HT1080 (cell line): ENCODE results near the gene CASP3. TPM values are rescaled to one million over a fixed set of nuclear protein-coding genes. Genes with fewer than 3 reads are reported as not detected.
A peak's percentile ranks its signal among the peaks of the same experiment; 100 is the strongest.
"Not testable (repeated sequence)": the region's sequence is repeated elsewhere in the genome, so short reads cannot be mapped to it uniquely, and the experiment has no call there.

Experiments
- DNase-seq: peaks from one replicate; pipeline ENCODE4 v3.0.0-alpha.2; 2015; ENCODE audit warnings: low read depth
- total RNA-seq: library from RNA; depleted of rRNA; stranded (reverse); fragments of >200 nt; shearing (Covaris generic); gene quantifications from 2 replicates; pipeline ENCODE4 v1.2.3, GENCODE V29; 2014

CASP3 gene
- total RNA-seq, 1 experiment from 2014 or later, result 34.0 TPM

- DNase-seq, result no peak
Measured at GRCh38 chr4:184664445-184665210, 15.4 kb upstream of the CASP3 start.

- no peak for DNase-seq
Measured at GRCh38 chr4:184662236-184662635, 13.0 kb upstream of the CASP3 start.

DNA sequence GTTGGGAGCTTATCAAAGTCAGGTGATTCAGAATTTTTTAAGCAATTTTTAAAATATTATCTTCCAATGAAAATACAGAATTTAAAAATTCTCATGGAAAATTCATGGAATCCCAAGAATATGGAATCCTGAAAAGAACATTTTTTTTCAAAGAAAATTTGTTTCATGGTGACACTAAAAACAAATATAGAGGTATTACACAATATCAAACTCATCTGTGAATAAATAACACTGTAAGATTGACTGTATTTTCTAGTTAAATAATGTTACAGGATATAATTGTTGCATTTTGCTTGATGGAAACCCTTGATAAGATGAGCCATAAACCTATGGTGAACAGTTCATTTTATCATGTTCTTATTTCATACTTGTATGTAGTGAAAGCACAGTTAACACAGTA, 11.7 kb upstream of the CASP3 start:
- no peak for DNase-seq

DNA sequence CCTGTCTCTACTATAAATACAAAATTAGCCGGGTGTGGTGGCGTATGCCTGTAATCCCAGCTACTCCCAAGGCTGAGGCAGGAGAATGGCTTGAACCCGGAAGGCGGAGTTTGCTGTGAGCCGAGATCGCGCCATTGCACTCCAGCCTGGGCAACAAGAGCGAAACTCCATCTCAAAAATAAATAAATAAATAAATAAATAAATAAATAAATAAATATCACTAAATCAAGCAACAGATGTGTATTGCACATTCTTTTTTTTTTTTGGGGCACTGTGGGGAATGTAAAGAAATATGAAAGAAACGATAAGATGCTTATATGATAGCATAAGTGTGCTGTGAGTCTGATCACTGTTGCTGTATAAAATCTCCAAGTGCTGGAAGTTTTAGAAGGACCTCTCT, 8.6 kb upstream of the CASP3 start:
- not testable (repeated sequence) for DNase-seq

DNA sequence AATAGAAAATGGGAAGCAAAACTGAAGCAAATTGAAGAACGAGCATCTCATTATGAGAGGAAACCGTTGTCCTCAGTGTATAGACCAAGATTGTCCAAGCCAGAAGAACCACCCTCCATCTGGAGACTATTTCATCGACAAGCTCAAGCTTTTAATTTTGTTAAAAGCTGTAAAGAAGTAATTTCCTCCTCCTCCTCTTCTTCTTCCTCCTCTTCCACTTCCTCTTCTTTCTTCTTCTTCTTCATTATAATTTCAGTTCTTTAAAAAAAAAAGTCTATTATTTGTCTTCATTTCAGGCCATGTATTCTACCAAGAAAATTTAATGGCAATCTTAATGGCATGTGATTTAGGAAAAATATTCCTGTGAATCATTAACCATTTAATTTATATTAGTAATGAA, 7.9 kb upstream of the CASP3 start:
- DNase-seq, result no peak

- no peak for DNase-seq
Measured at GRCh38 chr4:184655889-184656869, 6.9 kb upstream of the CASP3 start.

- DNase-seq, result peak; percentile 10
Measured at GRCh38 chr4:184653650-184654049, 4.4 kb upstream of the CASP3 start.

GRCh38 chr4:184652681-184653080, 3.4 kb upstream of the CASP3 start:
- DNase-seq, result not testable (repeated sequence)

DNA sequence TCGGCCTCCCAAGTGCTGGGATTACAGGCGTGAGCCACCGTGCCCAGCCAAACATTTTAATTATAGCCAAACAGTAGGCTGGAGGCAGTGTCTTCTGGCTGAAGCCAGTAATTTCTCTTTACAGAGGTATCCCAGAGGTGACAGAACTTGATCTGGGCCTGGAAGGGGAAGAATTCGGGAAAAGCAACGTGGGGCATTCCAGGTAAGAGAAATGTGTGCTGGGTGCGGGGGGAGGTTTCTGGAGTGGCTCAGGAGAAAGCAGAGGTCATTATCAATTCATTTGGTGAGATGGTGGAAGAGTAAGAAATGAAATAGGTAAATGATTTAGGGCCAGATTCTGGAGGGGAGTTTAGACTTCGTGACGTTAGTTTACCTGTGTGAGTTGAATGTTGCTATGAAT, 2.7 kb upstream of the CASP3 start:
- DNase-seq, result no peak

DNA sequence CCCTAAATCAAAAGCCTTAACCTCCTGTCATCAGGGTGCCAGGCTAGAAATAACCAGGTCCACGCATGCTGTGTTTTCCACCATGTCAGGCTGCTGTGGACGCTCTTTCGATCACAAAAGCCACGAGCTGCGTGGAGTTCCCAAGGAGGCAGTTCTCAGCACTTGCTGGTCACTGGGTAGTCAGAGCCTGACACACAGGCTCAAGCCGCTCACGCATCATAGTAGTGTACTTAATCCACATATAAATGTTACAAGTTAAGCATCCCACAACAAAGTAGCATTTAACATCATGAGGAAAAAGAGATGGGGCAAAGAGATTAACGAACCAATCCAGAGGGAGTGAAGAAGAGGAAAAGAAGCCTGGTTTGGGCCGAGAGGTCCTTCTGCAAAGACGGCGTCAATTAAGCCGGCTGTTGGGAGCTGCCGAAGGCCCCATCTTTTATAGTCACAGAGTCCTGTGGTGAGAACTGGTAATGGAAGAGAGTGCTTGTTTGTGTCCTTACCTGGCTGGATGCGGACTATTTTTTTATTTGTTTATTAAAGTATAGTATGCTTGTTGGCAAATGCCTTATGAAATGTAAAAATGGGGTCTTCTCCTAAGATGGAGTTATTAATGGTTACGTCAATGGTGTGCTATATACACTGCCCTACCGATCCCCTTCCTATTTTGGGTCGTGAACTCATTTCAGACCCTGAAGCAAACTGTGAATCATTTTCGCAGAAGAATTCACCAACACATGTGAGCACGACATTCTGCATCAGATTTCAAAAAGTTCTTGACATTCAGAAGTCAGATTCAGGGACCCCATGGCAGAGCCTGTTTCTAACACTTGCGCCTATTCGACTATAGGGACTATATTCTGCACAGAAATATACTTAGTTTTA, 966 bp upstream of the CASP3 start:
- peak; percentile 38 for DNase-seq

GRCh38 chr4:184648313-184649025, 778 bp downstream of the CASP3 start:
- DNase-seq, result peak; percentile 34

GRCh38 chr4:184648054-184648312, 1.3 kb downstream of the CASP3 start:
- DNase-seq, result peak; percentile 1

DNA sequence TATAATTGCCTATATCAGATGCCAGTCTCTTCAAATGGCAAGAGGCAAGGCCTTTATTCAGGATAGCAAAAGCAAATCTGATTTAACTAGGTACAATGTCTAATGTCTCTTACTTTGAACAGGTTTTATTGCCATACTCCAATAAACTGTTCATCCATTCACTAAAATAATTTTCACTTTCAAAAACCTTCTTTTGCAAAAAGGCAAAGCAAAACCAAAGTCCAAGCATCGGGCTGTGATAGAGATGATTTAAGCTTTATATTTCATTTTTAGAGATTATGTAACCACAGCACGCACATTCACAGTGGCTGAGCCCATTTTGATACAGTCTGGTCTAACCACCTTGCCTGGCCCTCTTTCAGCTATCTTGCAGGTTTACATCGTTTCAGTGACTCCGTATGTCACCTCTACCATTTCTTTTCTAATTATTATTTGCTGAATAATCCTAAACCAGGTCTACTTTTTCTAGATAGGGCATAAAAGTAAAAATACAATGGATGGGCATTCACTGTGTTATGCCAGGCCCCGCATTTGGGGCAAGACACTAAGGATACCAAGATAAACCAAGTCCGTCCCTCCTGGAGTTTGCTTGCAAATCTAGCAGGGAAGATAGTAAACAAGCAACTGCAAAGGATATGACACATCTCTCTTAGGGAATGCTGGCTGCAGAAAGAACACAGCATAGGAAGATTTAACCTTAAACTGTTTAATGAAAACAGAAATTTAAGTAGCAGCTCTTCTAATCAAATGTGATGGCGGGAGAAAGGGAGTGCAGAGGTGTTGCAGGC, 1.8 kb downstream of the CASP3 start:
- peak; percentile 20 for DNase-seq

GRCh38 chr4:184645904-184646610, 3.2 kb downstream of the CASP3 start:
- DNase-seq, result no peak

GRCh38 chr4:184644553-184645307, 4.5 kb downstream of the CASP3 start:
- DNase-seq, result peak; percentile 13

- no peak for DNase-seq
Measured at GRCh38 chr4:184643731-184644130, 5.5 kb downstream of the CASP3 start.

- DNase-seq, result no peak
Measured at GRCh38 chr4:184641451-184641850, 7.8 kb downstream of the CASP3 start.

- no peak for DNase-seq
Measured at GRCh38 chr4:184641022-184641421, 8.2 kb downstream of the CASP3 start.

GRCh38 chr4:184636897-184637296, 12.3 kb downstream of the CASP3 start:
- DNase-seq, result no peak
